GM19238 (cell line): ENCODE data around the gene CDC42BPG.

ENCODE experiments used
- DNase-seq: peaks from one replicate; pipeline ENCODE4 v3.0.0; 2011; ENCODE audit warnings: low spot score; ENCODE audit not compliant: insufficient read length

Gene CDC42BPG

DNA sequence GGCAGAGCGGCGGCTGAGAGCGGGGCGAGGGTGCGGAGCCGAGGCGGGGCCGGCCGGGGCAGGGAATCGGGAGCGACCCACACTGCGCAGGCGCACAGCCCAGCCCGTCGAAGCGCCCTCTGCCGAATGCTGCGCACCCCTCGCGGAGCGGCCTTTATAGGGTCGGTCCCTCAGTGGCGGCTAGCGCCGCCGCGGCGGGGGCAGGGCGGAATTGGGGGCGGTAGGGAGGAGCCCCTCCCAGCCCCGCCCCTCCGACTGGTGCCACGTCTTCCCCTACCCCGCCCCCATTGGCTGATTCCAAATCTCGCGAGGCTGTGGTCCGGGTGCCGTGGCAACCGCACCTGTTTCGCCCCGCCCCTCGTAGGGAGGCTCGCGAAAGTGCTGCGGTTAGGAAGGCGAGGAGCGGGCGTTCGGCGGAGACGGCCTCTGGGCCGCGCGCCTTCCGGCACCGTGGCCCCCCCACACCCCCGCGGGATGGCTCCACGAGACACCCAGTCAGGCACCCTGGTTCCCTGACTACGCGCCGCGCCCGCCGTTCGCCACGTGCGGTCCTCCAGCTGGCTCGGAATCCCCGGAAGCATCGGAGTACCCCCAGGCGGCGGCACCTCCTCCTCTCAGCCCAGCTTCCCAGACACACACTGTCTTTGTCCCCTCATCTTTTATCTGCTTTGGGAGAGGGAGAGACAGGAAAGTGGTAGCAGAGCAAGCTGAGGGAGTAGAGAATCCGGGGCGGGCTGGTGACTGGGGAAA, 34.2 kb upstream of the CDC42BPG start, which contains the start of gene EHD1:
EHD1 (minus strand) TSS at position 128 of the 750 bp plus-strand sequence. CDS start 157 bp downstream, outside the sequence.
- DNase-seq: peak; percentile 95

DNA sequence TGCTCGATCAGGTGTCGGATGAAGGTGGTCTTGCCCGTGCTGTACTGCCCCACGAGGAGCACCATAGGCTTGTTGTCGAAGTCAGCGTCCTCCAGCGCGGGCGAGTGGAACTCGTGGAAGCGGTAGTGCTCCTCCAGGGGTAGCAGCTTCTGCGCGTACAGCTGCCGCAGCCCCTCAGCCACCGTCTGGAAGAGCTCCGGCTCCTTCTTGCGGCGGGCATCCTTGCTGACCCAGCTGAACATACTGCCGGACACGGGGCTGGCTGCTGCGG, 33.7 kb upstream of the CDC42BPG start:
- DNase-seq: no peak

DNA sequence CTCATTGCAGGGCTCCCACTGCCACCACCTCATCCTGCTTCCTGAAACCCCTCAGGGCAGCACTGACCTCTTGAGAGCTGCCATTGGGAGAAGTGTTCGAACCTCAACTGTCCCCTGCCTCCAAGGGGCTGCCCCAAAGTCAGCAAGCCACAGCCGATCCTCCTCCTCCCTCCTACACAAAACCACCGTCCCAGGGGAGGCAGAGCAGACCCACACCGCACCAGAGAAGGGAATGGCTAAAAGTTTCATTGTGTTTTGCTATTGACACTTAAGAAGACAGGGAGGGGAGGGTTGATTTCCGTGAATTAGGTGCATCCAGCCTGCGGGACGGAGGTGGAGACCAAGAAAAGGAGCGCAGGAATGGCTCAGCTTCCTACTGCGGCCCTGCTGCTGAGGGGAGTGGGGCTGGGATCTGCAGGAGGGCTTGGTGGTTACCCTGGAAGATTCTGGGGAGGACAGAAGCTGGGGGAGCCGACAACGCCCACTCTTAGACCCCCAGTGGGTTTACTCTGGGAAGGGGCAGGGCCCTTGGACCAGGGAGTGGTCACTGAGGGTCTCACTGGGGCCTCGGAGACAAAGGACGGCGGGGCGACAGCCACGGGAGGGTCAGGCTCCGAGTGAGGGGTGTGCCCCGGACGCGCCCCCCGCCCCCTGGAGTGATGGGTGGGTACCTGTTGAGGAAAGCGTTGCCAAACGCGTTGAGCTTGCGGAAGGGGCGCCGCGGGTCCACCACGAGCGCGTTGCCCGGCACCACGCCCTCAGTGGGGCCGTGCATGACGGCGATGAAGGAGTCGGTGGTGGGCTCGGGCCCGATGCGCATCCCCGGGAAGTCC, 33.2 kb upstream of the CDC42BPG start:
- DNase-seq: no peak

DNA sequence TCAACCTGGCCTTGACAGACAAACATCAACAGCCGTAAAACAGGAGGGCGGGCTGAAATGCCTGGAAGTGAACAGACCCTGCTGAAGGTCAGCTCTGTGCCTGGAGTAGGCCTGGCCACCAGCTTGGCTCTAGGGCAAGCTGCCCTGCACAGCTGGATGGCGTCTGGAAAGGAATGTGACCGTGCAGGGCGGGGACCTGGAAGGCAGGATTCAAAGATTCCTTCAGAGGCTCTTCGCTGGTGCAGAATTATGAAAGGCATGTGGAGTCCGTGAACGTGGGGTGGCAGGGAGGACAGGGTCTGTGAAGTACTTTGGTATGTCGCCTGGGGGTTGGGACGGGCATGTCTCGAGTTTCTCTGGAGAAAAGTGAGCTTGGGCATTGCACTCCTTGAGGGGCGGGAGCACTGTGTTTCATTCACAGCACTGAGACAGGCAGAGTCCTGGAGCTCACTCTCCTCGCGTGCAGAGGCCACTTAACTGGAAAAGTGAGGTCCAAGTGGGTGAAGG, 32.4 kb upstream of the CDC42BPG start:
- no peak for DNase-seq

DNA sequence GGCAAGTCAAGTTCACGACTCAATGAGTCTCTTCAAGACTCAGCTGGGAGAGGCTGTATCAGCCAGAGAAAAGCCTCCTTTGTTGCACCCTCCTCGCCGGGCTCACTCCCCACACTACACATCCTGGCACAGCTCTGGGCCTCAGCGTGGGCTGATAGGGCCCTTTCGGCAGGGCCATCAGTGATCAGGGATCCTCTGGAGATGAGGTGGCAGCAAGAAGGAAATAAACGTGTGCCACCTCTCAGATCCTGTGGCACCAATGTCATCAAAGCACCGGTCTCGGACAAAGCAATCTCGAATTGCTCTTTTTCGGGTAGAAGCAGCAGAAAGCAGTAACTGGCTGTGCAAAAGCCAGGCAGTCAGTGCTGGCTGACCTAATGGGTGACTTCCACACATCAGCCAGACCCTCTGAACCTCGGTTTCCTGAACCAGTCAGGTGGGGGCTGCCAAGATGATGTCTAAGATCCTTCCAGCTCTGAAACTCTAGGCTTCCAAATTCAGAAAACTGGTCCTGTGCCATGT, 31.8 kb upstream of the CDC42BPG start:
- no peak for DNase-seq

DNA sequence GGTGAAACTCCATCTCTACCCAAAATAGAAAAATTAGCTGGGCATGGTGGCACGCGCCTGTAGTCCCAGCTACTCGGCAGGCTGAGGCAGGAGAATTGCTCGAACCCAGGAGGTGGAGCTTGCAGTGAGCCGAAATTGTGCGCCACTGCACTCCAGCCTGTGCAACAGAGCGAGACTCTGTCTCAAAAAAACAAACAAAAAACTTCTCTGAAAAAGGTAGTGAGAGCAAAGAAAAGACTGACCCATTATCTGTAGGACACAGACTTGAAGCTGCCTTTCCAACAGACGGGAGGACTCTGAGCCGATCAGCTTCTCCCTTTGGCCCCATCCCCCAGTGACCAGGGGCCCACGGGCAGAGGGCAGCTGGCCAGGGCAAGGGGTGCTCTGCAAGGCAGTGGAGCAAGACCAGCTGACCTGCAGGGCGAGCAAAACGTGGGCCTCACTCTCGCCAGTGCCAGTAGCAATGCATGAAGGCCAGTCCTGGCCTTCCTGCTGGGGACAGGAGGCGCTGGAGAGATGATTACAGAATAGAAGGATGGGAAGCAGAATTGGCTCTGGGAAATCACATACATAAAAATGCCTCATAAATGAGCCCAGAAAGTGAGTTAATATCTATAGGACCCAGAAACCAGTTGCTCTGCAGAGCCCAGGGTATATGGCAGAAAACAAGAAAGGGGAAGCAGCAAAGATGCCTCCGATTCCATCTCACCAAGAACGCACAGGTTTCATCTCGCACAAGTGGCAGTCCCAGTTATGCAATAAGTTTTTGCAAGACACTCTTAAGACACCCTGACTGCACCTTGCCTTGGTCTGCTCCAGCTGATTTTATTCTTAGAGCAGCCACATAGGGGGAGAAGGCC, 31.1 kb upstream of the CDC42BPG start:
- no peak for DNase-seq

DNA sequence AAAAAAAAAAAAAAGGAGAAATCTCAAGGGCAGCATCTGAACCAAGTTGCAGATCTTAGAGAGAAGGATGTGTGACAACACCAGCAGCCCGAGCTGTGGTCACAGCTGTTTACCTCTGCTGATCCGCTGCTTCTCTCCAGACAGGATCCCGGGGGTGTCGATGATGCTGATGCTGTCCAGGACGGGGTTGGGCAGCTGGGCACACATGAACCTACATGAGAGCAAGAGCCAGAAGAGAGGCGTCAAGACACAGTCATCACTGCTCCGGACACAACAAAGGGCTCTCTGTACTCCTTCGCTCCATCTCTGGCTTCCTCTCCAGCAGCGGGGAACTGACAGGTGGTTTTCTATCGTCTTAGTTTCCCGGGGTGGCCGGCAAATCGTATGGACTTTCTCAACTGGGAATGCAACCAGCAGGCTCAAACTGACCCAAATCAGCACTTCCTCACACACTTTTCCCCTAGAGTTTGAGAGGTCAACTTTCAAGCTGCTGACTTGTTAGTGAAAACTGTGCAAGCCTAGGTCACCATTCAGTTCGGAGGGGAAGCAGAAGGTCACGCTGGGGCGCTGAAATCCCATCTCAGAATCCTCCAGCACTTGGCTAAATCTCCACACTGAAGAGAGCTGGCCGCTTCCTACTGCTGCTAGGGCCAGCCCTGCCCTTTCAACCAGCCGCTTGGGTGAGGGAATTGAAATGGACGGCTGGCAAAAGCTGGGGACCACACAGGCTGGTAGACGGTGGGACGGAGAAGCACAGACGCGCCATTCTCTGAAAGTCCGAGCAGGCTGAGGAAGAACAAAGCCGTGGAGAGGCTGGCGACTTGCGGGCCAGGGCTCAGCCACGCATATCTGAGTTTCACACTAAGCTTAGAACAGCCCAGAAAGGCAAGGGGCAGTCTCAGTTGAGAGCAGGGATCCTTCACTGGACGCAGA, 30.1 kb upstream of the CDC42BPG start:
- DNase-seq: no peak

DNA sequence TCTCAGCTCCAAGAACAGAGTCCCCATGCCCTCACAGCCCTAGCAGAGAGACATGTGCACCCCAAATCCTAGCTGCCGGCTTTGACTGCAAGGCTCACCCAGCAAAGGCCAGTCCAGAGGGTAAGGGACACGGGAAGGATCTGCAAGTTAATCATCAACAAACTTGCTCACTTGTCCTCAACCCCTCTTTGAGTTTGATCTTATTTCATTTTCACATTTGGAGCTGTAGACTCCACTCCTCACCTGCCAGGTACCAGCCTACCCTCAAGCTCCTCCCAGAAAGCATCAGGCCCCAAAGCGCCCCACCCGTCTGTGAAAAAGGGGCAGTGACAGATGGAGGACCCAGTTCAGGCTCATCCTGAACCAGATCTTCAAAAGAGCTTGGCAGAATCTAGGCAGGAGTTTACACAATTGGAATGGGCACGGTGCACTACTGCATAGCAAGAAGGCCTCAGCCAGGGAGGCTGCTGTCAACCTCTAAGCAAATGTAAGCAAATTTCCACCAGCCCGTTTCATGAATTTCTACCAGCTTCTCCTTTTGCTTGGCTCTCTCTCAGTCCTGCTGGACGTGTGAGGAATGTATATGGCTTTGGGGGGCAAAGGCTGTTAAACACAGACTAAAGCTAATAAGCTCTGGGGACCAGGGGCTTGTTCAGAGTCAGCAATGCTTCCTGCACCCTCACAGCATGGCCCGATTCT, 28.5 kb upstream of the CDC42BPG start:
- DNase-seq: no peak

DNA sequence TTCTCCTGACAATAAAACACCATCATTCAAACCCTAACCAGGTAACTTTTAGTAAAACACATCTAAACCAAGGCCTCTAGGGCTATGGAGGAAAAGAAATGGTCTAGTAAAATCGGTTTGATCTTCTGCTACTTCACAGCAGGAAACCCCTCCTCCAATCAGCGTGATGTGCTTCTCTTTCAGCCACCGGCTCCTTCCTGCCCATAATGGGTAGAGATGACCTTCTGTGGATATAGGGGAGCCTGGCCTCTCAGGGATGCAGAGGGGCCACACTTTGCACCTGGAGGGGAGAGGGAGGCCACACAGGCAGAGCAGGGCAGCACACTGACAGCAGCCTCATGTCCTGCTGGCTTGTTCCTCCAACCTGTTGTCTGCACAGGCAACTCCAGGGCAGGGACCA, 27.0 kb upstream of the CDC42BPG start:
- no peak for DNase-seq

DNA sequence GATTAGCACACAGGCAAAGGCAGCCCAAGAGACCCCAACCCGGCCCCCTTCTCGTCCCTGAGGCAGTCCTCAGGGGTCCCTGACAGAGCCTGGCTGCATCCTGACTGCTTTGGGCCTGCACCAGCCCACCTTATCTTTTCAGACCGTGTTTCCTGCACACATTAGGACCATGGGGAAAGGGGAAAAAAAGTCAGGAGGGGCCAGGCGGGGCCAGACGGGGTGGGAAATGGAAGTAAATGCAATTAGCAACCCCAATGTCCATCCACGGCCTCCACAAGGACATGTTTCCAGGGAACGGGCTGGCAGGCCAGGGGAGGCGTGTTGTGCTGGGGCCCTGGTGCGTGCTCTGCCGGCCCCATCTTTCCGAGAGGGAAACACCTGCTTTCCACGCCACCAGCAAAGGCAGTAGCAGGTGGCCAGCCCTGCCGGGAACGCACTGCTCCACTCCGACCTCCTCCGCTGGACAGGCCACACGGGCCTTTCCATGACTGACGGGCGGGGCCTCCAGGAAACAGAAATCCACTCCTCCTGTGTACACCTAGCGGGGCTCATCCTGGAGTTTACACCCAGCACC, 26.5 kb upstream of the CDC42BPG start:
- DNase-seq: no peak

DNA sequence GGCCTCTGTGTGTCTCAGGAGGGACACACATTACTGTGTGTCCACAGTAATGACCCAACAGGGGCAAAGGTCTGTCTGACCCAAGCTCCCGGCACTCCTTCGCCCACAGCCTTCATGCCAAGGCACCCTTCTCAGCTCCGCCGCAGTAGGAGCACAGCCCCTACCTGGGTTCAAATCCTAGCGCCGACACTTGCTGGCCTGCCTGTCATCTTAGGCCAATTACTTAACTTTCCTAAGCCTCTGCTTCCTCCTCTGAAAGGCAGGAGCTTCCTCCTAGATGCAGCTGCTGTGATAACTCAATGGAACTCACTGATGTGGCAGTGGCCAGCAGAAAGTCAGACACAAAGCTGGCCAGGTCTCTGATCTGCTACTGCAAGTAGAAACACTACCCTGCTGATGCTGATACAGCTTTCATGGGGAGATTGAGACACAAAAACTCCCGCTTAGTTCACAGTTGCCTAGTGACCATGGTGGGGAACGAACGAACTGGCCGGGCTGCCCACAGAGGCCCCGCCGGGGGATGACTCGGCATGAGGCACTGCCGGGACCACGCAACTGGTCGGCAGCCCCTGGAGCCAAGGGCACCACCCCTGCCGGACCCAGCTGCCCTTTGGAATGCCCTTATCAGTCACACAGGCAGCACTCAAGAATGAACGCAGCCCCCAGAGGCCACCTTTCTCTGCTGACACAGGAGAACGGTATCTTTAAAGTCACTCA, 25.9 kb upstream of the CDC42BPG start:
- DNase-seq: no peak

DNA sequence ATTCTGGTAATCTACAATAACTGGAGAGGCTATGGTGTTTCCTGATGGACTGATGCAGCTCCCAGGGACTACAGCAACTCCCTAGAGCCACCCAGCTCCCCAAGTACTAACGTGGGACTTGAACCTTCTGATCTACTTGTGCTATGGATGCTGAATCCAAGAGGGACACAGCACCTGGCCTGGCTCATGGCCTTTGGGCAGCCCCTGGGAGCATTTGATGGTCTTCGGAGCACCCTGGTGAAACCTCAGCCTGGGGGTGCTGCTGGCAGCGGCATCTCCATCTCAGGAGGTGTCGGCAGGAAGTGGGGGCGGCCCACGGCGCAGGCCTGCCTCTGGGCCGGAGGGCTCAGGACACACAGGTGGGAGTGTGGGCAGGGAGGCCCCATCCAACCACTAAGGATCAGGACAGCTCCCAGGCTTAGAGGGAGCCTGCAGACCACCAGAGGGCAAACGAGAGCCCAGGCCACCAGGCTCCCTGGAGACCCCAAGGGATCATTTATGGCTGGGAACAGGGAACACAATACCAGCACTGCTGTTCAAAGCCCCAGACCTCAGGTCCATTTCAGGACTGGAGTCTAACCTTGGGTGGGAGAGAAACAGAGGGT, 25.2 kb upstream of the CDC42BPG start:
- no peak for DNase-seq

DNA sequence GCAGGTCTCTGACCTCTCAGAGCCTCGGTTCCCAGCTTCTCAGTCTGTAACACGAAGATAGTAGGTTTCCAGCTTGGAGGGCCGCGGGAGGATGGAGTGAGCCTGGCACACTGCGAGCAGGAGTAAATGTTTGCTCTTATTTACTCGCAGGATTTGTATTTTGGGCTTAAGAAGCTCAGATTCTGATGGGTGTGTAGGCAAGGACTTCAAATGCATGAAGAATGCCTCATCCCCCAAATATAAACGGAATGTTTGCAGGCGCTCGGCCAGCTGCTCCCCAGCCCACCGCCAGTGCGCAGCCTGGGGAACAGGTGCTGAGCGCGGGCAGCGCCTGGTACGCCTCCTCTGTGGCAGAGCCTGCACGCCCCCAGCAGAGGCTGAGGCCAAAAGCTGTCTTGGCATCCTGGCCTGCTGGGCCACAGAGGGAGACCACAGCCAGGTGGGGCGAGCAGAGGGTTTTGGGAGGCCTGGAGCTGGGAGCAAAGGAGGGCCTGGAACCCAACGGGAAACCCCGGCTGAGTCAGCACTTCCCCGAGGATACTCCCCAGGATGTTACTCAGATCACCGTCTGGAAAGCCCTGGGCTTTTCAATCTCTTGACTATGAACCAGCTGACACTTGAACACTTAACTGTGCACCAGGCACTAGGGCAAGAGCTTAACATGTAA, 24.6 kb upstream of the CDC42BPG start:
- DNase-seq: no peak

DNA sequence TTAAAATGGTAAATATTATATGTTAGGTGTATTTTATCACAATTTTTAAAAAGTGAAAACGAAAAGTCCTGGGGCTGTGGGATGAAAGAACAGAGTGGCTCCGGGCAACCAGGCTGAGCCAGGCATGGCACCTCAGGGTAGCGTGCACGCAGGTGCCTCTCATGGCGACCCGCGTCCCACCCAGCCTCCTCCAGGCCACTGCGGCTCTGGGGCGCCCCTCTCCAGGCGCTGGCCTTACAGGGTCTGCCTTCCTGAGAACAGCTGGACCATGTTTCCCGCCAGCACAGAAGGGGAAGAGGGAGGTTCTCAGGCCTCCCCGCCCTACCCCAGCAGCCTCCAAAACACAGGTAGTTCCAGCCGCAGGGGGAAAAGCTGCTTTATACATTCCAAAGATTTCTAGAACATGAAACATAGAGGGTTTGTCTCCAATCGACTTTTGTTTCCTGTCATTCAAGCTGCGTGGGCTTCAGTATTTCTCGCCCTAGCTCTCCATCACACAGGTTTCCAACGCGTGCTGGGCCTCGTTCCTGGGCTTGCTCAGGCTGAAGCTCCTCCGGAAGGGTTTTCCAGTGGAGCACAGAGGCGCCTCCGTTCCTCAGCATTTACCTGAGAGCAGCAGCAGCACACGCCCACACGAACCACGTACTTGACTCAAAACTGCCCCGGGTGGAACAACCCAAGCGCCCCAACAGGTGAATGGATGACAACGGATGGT, 23.5 kb upstream of the CDC42BPG start:
- no peak for DNase-seq

DNA sequence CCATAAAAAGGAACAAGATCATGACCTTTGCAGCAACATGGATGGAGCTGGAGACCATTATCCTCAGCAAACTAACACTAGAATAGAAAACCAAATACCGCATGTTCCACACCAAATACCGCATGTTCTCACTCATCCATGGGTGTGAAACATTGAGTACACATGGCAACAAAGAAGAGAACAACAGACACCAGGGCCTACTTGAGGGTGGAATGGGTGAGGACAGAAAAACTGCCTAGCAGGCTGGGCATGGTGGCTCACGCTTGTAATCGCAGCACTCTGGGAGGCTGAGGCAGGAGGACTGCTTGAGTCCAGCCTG, 21.7 kb upstream of the CDC42BPG start:
- no peak for DNase-seq

DNA sequence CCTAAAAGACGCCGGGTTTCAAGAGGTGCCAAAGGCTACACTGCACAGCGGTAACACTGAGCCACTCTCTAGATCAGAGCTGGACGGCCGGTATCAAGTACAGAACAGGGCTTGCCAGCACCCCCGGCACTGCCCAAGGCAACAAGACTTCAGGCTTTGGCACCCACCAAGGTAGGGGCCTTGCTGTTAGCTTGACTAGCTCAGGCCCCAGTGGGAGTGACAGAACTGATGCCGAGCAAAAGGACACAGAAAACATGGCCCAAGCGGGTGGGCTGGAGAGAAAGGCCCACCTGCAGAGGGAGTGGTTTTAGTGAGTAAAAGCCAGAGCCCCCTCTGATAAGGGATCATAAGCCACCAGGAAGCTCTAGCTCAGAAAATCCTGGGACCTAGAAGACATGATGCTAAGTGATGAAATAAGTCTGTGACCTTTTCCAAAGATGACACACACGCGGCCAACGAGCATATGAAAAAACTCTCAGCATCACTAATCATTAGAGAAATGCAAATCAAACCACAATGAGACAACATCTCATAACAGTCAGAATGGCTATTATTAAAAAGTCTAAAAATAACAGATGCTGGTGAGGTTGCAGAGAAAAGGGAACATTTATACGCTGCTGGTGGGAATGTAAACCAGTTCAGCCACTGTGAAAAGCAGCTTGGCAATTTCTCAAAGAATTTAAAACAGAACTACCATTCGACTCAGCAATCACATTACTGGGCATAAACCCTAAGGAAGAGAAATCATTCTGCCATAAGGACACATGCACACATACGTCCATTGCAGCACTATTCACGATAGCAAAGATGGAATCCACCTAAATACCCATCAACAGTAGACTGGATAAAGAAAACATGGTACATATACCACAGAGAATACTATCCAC, 21.1 kb upstream of the CDC42BPG start:
- DNase-seq: no peak
